Duodenal mucosa (tissue), 2 donors: ENCODE measurements around the gene MBNL2.

Experiments used
- H3K27ac ChIP-seq: one replicate; pipeline ENCODE4 v1.7.0; 2013; ENCODE audit warnings: low read depth, low read length
- H3K27me3 ChIP-seq, 2 donors: one replicate each; pipeline ENCODE4 v1.7.0; 2013; ENCODE audit warnings: low read length in 2 of 2, control low read depth in 1 of 2; ENCODE audit not compliant: insufficient read depth in 2 of 2, control insufficient read depth in 1 of 2
- H3K36me3 ChIP-seq, 2 donors: one replicate each; pipeline ENCODE4 v1.7.0; 2013; ENCODE audit warnings: low read length in 2 of 2, control low read depth in 1 of 2; ENCODE audit not compliant: insufficient read depth in 2 of 2, control insufficient read depth in 1 of 2
- H3K4me1 ChIP-seq, 2 donors: one replicate each; pipeline ENCODE4 v1.7.0; 2013; ENCODE audit warnings: low read length in 2 of 2, control low read depth in 1 of 2; ENCODE audit not compliant: insufficient read depth in 2 of 2, control insufficient read depth in 1 of 2
- H3K4me3 ChIP-seq, 2 donors: one replicate each; pipeline ENCODE4 v1.7.0; 2013; ENCODE audit warnings: low read length in 2 of 2, low read depth in 1 of 2
- H3K9ac ChIP-seq, 2 donors: one replicate each; pipeline ENCODE4 v1.7.0; 2013; ENCODE audit warnings: low read length in 2 of 2, low read depth in 1 of 2
- H3K9me3 ChIP-seq, 2 donors: one replicate each; pipeline ENCODE4 v1.7.0; 2013; ENCODE audit warnings: low read length in 2 of 2, control low read depth in 1 of 2; ENCODE audit not compliant: control insufficient read depth in 1 of 2

Gene MBNL2

DNA sequence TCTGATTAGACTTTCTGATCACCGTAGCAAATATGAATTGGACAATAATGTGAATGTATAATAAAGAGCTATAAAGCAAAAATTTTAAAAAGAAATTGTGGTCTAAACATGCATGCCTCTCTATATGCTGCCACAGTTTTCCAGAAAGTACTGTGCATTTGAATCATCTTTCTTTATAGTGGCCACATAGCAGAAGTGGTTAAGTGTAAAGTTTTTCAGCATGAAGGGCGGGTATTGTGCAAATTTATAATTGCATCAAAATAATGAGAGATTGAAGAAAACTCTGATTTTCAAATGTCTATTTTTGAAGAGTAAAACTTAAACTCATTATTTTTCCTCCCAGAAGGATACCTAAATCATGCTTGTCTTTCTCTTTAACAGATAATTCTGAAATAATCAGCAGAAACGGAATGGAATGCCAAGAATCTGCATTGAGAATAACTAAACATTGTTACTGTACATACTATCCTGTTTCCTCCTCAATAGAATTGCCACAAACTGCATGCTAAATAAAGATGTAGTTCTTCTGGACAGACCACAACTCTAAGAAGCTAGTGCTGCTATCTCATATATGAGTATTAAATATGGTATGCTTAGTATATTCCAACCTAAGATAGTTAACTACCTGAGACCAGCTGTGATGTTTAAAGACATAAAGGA is 168.9 kb downstream of the MBNL2 start:
- H3K27me3 ChIP-seq = no peaks in the 10 kb centered on the region
- H3K9me3 ChIP-seq = no peaks in the 10 kb centered on the region
- H3K4me1 ChIP-seq = peaks cover 0 to 2% of the 10 kb centered on the region in 2 donors
- H3K36me3 ChIP-seq = peaks cover 0 to 20% of the 10 kb centered on the region in 2 donors
- no peak overlapping the region for H3K27ac ChIP-seq
- H3K4me3 ChIP-seq = no peak overlapping the region
- no peak overlapping the region for H3K9ac ChIP-seq

DNA sequence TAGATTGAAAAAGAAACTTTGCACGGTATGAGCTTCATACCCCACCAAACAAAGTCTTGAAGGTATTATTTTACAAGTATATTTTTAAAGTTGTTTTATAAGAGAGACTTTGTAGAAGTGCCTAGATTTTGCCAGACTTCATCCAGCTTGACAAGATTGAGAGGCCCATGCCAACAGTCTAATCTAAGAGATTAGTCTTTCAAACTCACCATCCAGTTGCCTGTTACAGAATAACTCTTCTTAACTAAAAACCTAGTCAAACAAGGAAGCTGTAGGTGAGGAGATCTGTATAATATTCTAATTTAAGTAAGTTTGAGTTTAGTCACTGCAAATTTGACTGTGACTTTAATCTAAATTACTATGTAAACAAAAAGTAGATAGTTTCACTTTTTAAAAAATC is 169.9 kb downstream of the MBNL2 start:
- peaks cover 0 to 16% of the 10 kb centered on the region in 2 donors for H3K36me3 ChIP-seq
- H3K27me3 ChIP-seq = no peaks in the 10 kb centered on the region
- no peaks in the 10 kb centered on the region for H3K9me3 ChIP-seq
- H3K4me3 ChIP-seq = no peak overlapping the region
- no peak overlapping the region for H3K27ac ChIP-seq
- H3K4me1 ChIP-seq = no peaks in the 10 kb centered on the region
- no peak overlapping the region for H3K9ac ChIP-seq

DNA sequence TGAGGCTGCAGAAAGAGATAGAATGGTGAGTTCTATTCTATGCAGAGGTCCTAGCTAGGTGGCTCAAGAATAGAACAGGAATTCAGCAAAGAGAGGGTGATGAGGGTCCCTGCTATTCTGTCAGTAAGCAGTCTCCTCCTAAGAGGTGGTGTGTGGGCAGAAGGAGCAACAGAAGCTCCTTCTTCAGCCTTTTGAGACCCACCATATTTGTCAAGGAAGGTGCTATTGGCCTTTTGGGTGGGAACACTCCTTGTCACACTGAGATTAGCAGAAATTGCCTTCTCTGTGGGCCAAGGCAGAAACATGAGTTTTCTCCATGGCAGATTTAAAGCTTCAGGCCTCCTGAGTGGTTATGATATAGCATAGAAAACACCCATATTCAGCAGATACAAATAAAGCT is 172.4 kb downstream of the MBNL2 start:
- Histone ChIP-seq H3K9ac (no peak overlapping the region), H3K9me3 (no peaks in the 10 kb centered on the region), H3K27ac (no peak overlapping the region), H3K4me1 (no peaks in the 10 kb centered on the region), H3K27me3 (no peaks in the 10 kb centered on the region), H3K4me3 (no peak overlapping the region), H3K36me3 (peaks cover 0 to 9% of the 10 kb centered on the region in 2 donors)

DNA sequence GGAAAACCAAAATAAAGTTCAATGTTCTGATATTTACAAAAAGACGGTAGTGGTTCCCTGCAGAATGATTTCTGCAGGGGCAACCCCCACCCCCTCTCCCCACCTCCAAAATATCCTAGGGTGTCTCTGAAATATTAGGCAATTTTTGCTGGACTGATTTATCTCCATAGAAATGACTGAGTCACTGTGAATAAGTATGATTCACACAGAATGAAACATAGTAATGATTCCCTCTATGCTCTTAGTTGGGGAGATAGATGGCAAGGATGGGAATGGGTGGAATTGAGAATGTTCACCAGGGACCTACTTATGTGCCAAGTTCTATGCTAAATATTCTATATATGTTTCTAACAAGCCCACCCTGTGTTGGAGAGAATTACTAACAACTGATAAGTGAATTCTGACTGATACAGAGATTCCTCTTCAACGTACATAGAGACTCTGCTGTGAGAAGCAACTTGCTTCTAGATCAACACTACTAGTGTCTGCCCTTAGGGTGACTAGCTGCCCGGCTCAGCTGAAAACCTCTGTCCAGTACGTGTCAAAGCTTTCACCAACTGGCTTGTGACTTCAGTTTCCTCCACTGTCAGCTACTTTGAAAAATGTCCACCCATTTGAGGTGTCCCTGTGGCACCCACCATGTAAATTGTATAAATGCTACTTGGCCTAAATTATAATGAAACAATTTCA is 173.5 kb downstream of the MBNL2 start:
- H3K36me3 ChIP-seq = peaks cover 0 to 9% of the 10 kb centered on the region in 2 donors
- H3K27me3 ChIP-seq = no peaks in the 10 kb centered on the region
- H3K9ac ChIP-seq = no peak overlapping the region
- no peak overlapping the region for H3K4me3 ChIP-seq
- no peak overlapping the region for H3K27ac ChIP-seq
- no peaks in the 10 kb centered on the region for H3K9me3 ChIP-seq
- H3K4me1 ChIP-seq = no peaks in the 10 kb centered on the region

DNA sequence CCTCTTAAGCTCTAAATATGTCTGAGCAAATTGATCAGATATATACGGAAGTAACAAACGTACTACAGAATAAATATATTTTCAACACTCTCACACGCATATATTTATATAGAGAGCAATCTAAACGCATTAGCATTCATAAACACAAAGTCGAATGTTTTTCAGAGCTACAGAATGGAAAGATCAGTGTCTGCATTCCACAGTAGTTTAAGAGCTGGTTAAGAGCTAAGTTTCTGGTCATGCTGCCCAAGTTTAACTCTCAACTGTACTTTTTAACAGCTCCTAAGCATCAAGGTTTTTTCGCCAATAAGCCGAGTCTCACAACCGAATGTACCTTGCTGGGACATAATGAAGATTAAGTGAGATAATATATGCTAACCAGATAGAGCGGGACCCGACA is 175.1 kb downstream of the MBNL2 start:
- H3K36me3 ChIP-seq = no peaks in the 10 kb centered on the region
- H3K9ac ChIP-seq = no peak overlapping the region
- no peak overlapping the region for H3K4me3 ChIP-seq
- no peaks in the 10 kb centered on the region for H3K9me3 ChIP-seq
- no peaks in the 10 kb centered on the region for H3K4me1 ChIP-seq
- H3K27me3 ChIP-seq = no peaks in the 10 kb centered on the region
- no peak overlapping the region for H3K27ac ChIP-seq

DNA sequence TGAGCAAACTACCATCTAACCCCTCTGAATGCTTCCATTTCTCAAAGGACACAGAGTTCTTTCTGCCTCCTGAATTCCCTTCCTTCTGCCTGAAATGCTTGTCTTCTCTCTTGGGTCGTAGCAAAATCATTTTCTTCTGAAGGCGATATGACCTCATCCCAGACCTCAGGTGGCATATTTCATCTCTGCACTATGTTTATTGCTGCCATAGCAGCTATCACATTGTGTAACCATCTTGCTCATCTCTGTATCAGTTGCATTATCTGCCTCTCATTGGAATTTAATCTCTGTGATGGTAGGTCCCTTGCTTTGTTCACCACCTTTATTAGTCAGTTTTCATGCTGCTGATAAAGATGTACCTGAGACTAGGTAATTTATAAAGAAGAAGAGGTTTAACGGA is 179.3 kb downstream of the MBNL2 start:
- Histone ChIP-seq H3K36me3 (no peaks in the 10 kb centered on the region), H3K9me3 (no peaks in the 10 kb centered on the region), H3K27ac (no peak overlapping the region), H3K4me1 (no peaks in the 10 kb centered on the region), H3K27me3 (no peaks in the 10 kb centered on the region), H3K4me3 (no peak overlapping the region), H3K9ac (no peak overlapping the region)

DNA sequence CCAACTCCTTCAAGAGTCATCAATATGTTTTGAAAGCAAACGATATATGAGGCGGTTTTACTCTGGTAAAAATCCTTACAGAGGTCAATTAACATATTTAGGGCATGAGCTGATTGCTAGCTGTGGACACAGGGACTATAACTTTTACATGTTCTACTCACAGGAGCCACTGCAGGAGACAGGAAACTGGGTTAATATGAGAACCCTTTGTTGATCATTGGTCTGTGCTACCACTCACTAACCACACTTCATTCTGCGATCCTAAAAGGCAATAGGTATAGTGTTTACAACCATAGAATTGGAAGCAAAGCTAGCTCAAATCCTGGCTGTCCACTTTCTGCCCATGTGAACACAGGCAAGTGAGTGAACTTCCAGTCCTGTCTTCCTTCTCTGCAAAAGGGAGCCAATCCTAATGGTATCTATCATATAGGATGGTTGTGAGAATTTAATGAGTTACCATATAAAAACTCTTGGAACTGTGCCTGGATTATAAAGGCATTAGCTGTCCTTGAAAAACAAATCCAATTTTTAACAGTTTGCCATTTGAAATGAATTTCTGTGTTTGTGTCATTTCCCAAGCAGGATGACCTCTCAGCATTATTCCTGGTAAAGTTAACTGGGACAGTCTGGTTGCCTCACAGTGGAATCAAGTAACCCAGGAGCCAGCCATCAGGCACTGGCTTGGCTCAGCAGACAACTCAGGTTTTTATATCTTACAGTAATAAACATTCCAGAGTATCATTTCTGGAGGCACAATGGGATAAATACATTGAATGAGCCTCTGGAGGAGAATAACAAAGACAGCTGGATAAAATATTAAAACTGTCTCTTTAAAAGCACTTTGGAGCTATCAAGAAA is 182.0 kb downstream of the MBNL2 start:
- no peak overlapping the region for H3K27ac ChIP-seq
- H3K27me3 ChIP-seq = no peaks in the 10 kb centered on the region

DNA sequence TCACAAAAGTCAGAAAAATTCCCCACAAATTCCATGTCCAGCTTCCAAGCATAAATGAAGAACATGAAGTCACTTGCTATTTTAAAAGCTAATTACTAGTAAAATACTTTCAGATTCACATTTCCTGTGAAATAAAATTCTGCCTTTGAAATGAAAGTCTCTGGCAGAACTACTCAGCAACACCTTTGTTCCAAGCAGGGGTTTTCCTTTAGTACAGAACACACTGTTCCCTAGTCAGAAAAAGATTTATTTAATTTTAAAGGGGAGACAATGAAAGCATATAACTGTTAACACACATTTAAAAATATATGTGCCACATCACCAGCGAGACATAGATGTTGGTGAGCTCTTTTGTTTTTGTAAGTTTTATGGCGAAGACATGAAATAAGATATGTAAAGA is 185.4 kb downstream of the MBNL2 start:
- Histone ChIP-seq H3K4me1 (no peaks in the 10 kb centered on the region), H3K36me3 (no peaks in the 10 kb centered on the region), H3K4me3 (no peak overlapping the region), H3K27ac (no peak overlapping the region), H3K27me3 (no peaks in the 10 kb centered on the region), H3K9me3 (no peaks in the 10 kb centered on the region), H3K9ac (no peak overlapping the region)

More for the DNA sequence above, 182.0 kb downstream of the MBNL2 start:
- H3K4me1 ChIP-seq = no peaks in the 10 kb centered on the region
- H3K4me3 ChIP-seq = no peak overlapping the region
- H3K9ac ChIP-seq = no peak overlapping the region
- no peaks in the 10 kb centered on the region for H3K9me3 ChIP-seq
- H3K36me3 ChIP-seq = no peaks in the 10 kb centered on the region

DNA sequence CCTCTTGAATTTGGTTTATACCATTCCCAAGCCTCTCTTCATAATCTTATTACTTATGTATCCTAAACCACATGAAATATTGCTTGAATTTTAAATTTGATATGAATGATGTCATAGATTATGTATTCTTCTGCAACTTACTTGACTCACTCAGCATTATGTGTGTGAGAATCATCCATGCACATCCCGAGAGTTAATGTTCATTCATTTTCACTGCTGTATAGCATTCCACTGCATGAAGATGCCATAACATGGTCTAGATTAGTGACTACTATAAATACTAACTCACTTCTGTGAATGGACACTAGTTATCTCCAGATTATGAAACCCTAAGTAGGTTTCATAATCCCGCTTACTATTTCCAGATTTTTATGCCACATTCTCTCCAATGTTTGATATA is 186.8 kb downstream of the MBNL2 start:
- Histone ChIP-seq H3K27me3 (no peaks in the 10 kb centered on the region), H3K36me3 (no peaks in the 10 kb centered on the region), H3K4me3 (no peak overlapping the region), H3K9me3 (no peaks in the 10 kb centered on the region), H3K27ac (no peak overlapping the region), H3K9ac (no peak overlapping the region), H3K4me1 (peaks cover 0 to 3% of the 10 kb centered on the region in 2 donors)

DNA sequence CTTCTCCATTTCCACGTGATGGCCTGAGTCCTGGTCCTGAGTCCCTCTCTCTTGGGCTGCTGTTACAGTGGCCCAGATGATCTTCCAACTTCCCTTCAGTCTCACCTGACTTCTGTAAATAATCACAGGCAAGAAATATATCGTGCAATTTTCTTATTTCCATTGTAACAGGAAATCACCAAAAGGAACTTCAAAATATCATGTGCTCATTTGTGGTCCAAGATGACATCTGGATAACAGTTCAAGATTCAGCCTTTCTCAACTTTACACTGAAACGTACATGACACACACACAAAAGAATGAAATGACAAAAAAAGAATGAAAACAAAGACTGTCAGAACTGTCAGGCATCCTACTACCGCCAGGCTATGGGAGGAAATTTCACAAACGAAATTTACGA is 189.9 kb downstream of the MBNL2 start:
- no peaks in the 10 kb centered on the region for H3K9me3 ChIP-seq
- H3K27ac ChIP-seq = no peak overlapping the region
- H3K36me3 ChIP-seq = no peaks in the 10 kb centered on the region
- peaks cover 0 to 5% of the 10 kb centered on the region in 2 donors for H3K4me1 ChIP-seq
- no peak overlapping the region for H3K9ac ChIP-seq
- H3K4me3 ChIP-seq = no peak overlapping the region
- H3K27me3 ChIP-seq = no peaks in the 10 kb centered on the region
